Spleen (tissue), 7 donors: ENCODE results near the gene CDK18.

ENCODE experiments used
- POLR2A ChIP-seq, 3 donors: fragments of 450-650 bp; IDR thresholded peaks; one replicate each; pipeline ENCODE4 v1.5.1; 2017; ENCODE audit warnings: antibody characterized with exemption in 3 of 3, mild to moderate bottlenecking in 1 of 3
- TF ChIP-seq, protein P1 (sequence below), 11 experiments: fragments of 200-600 bp in 7 of 11; fragments of 450-650 bp in 4 of 11; sonication (generic) in 4 of 11; IDR thresholded peaks in 8 of 11; conservative IDR thresholded peaks in 3 of 11; 1 replicate in 7 of 11; 2 replicates in 4 of 11; pipeline versions ENCODE4 v1.4.0 to v1.8.0; 2016 to 2021; ENCODE audit warnings: antibody characterized with exemption in 11 of 11, inconsistent platforms in 4 of 11, mild to moderate bottlenecking in 1 of 11
- donor health status: DM: no; HTN: no; CAD: no; lungs with moderate emphysema.
- donor health status: DM: no; HTN: no; CAD: no.
- donor health status: DM: no; HTN: no; CAD: no.

DNA sequence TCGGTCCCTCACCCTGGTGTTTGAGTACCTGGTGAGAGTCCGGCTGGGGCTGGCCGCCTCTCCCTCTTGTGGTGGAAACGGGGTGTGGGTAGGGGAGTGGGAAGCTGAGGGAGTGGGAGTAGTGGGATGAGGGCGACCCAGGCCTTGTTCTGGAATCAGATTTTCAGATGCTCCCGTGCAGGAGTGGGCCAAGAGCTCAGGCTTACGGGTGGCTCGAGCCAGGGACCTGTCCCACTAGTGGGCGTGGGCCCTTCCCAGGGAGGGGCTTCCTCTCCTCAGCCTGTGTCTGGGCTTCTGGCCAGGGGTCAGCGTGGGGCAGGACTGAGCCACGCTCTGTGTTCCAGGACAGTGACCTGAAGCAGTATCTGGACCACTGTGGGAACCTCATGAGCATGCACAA, 22.0 kb downstream of the CDK18 start:
- TF ChIP-seq, protein P1, sequence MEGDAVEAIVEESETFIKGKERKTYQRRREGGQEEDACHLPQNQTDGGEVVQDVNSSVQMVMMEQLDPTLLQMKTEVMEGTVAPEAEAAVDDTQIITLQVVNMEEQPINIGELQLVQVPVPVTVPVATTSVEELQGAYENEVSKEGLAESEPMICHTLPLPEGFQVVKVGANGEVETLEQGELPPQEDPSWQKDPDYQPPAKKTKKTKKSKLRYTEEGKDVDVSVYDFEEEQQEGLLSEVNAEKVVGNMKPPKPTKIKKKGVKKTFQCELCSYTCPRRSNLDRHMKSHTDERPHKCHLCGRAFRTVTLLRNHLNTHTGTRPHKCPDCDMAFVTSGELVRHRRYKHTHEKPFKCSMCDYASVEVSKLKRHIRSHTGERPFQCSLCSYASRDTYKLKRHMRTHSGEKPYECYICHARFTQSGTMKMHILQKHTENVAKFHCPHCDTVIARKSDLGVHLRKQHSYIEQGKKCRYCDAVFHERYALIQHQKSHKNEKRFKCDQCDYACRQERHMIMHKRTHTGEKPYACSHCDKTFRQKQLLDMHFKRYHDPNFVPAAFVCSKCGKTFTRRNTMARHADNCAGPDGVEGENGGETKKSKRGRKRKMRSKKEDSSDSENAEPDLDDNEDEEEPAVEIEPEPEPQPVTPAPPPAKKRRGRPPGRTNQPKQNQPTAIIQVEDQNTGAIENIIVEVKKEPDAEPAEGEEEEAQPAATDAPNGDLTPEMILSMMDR (IDR thresholded peaks at IDR 0.05 in 8 of 11, conservative IDR thresholded peaks at IDR 0.05 in 3 of 11): no peak
- no peak for TF ChIP-seq POLR2A (IDR thresholded peaks at IDR 0.05)
